PFSK-1 (cell line): ENCODE measurements around the gene SAG.

Experiments used
- FOXP2 ChIP-seq: optimal IDR thresholded peaks from 2 replicates; pipeline ENCODE3; 2011; ENCODE audit warnings: borderline replicate concordance, control low read depth, inconsistent platforms; ENCODE audit not compliant: insufficient read depth; ENCODE audit errors: extremely low read length, extremely low read depth
- POLR2AphosphoS5 ChIP-seq: IDR thresholded peaks from 2 replicates; pipeline ENCODE4 v1.6.1; 2012; ENCODE audit warnings: low read depth, mild to moderate bottlenecking, control low read depth, low read length, moderate library complexity
- SIN3A ChIP-seq: IDR thresholded peaks from 2 replicates; pipeline ENCODE4 v1.6.1; 2012; ENCODE audit warnings: mild to moderate bottlenecking, low read length, moderate library complexity, borderline replicate concordance; ENCODE audit not compliant: insufficient read depth
- TAF1 ChIP-seq: IDR thresholded peaks from 2 replicates; pipeline ENCODE4 v1.6.1; 2012; ENCODE audit warnings: low read length, control low read depth, borderline replicate concordance; ENCODE audit not compliant: insufficient read depth
- TF ChIP-seq, protein P1 (sequence below), 2 experiments: IDR thresholded peaks; 2 replicates each; pipeline versions ENCODE4 v1.6.1 to v1.8.0; 2011 to 2012; ENCODE audit warnings: low read depth in 2 of 2, low read length in 2 of 2, control low read depth in 1 of 2, inconsistent platforms in 1 of 2, mild to moderate bottlenecking in 1 of 2, moderate library complexity in 1 of 2; ENCODE audit not compliant: insufficient read depth in 1 of 2

The SAG gene

GRCh38 chr2:233328922-233329321 is 21.3 kb downstream of the SAG start:
- TF ChIP-seq SIN3A (no peak), FOXP2 (no peak), POLR2AphosphoS5 (no peak), TAF1 (no peak)
- TF ChIP-seq, protein P1, sequence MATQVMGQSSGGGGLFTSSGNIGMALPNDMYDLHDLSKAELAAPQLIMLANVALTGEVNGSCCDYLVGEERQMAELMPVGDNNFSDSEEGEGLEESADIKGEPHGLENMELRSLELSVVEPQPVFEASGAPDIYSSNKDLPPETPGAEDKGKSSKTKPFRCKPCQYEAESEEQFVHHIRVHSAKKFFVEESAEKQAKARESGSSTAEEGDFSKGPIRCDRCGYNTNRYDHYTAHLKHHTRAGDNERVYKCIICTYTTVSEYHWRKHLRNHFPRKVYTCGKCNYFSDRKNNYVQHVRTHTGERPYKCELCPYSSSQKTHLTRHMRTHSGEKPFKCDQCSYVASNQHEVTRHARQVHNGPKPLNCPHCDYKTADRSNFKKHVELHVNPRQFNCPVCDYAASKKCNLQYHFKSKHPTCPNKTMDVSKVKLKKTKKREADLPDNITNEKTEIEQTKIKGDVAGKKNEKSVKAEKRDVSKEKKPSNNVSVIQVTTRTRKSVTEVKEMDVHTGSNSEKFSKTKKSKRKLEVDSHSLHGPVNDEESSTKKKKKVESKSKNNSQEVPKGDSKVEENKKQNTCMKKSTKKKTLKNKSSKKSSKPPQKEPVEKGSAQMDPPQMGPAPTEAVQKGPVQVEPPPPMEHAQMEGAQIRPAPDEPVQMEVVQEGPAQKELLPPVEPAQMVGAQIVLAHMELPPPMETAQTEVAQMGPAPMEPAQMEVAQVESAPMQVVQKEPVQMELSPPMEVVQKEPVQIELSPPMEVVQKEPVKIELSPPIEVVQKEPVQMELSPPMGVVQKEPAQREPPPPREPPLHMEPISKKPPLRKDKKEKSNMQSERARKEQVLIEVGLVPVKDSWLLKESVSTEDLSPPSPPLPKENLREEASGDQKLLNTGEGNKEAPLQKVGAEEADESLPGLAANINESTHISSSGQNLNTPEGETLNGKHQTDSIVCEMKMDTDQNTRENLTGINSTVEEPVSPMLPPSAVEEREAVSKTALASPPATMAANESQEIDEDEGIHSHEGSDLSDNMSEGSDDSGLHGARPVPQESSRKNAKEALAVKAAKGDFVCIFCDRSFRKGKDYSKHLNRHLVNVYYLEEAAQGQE (IDR thresholded peaks at IDR 0.05; ENCODE audit: insufficient read depth in 1 of 2, low read depth in 2 of 2, low read length in 2 of 2): no peak

- no peak for TF ChIP-seq TAF1
- no peak for TF ChIP-seq SIN3A
- no peak for TF ChIP-seq FOXP2
- no peak for TF ChIP-seq POLR2AphosphoS5
- TF ChIP-seq, protein P1 (IDR thresholded peaks at IDR 0.05; ENCODE audit: insufficient read depth in 1 of 2, low read depth in 2 of 2, low read length in 2 of 2): no peak
These were observed 22.0 kb downstream of the SAG start for GRCh38 chr2:233329489-233330135.

GRCh38 chr2:233331536-233331935 is 23.9 kb downstream of the SAG start:
- TF ChIP-seq POLR2AphosphoS5 (no peak), TAF1 (no peak), FOXP2 (no peak), SIN3A (no peak)
- TF ChIP-seq, protein P1 (IDR thresholded peaks at IDR 0.05; ENCODE audit: insufficient read depth in 1 of 2, low read depth in 2 of 2, low read length in 2 of 2): no peak

DNA sequence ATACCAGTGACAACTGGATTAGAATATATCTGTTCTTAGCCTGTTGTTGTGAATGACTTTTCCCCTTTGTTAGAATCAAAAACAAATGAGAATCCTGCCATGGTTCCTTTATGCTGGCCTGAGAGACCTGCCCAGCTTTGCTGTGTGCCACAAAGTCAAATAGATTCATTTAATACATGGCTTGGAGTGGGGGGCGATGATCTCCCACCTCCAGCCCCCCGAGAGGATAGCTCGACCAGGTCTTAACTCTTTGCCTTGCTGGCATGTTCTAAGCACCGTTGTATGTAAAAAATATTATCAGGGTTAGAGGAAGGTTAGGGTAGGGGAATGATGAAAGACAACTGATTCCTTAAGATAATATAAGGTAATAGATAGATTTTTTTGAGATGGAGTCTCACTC is 24.5 kb downstream of the SAG start:
- TF ChIP-seq POLR2AphosphoS5 (no peak), FOXP2 (no peak), TAF1 (no peak), SIN3A (no peak)
- TF ChIP-seq, protein P1 (IDR thresholded peaks at IDR 0.05; ENCODE audit: insufficient read depth in 1 of 2, low read depth in 2 of 2, low read length in 2 of 2): no peak
